Activated T-helper 1 cell treated with anti-CD3 and anti-CD28 coated beads, Interleukin-12 subunit alpha, Interleukin-12 subunit beta, Interleukin-2, Interleukin-4 antibody, amounts not matched to agents 30 ng/mL and 10 ng/mL and 1 ng/mL, durations not matched to agents 14 hours and 24 hours and 36 hours (primary cell): ENCODE results near the gene DGAT2. TPM values are rescaled to one million over a fixed set of nuclear protein-coding genes. Genes with fewer than 3 reads are reported as not detected.
A peak's percentile ranks its signal among the peaks of the same experiment; 100 is the strongest.

Experiments
- DNase-seq: peaks from one replicate; pipeline ENCODE4 v3.0.0; 2021; ENCODE audit warnings: low spot score
- H3K27ac Mint-ChIP-seq: one replicate; pipeline ENCODE4 v1.8.0; 2021; ENCODE audit warnings: mild to moderate bottlenecking, mixed read lengths
- H3K27me3 Mint-ChIP-seq: one replicate; pipeline ENCODE4 v1.8.0; 2022; ENCODE audit warnings: mild to moderate bottlenecking, moderate library complexity, mixed read lengths; ENCODE audit not compliant: insufficient read depth
- H3K36me3 Mint-ChIP-seq: one replicate; pipeline ENCODE4 v1.8.0; 2021; ENCODE audit warnings: low read depth, mixed read lengths
- H3K4me1 Mint-ChIP-seq: one replicate; pipeline ENCODE4 v1.8.0; 2021; ENCODE audit warnings: low read depth, mixed read lengths
- H3K4me3 Mint-ChIP-seq: one replicate; pipeline ENCODE4 v1.8.0; 2021; ENCODE audit warnings: mild to moderate bottlenecking, moderate library complexity, mixed read lengths
- H3K9me3 Mint-ChIP-seq: one replicate; pipeline ENCODE4 v1.8.0; 2021; ENCODE audit warnings: mixed read lengths
- intact Hi-C: fragments of 100-400 bp; cut with micrococcal nuclease; formaldehyde crosslinking; loops from one replicate; pipeline ENCODE4 v1.15.1; 2024
- total RNA-seq: library from RNA; stranded (reverse); gene quantifications from 2 replicates; pipeline ENCODE4 v1.2.3, GENCODE V29; 2022

The DGAT2 gene
- total RNA-seq, 1 donor from 2014 or later, result 9.8 TPM

GRCh38 chr11:75762885-75763284 lies 5.7 kb upstream of the DGAT2 start:
- DNase-seq, result no peak
- Mint-ChIP-seq H3K4me1 (peaks cover 16% of the 10 kb centered on the region), H3K36me3 (peaks cover 2% of the 10 kb centered on the region), H3K9me3 (no peaks in the 10 kb centered on the region), H3K27me3 (no peaks in the 10 kb centered on the region), H3K27ac (no peak overlapping the region), H3K4me3 (no peak overlapping the region)
- intact Hi-C loops, result no loop called here

GRCh38 chr11:75763846-75764245 lies 4.7 kb upstream of the DGAT2 start:
- intact Hi-C loops, result no loop called here
- DNase-seq, result no peak

GRCh38 chr11:75765116-75765515 lies 3.5 kb upstream of the DGAT2 start:
- intact Hi-C loops, result no loop called here
- H3K4me3 Mint-ChIP-seq, result no peak overlapping the region
- peaks cover 30% of the 10 kb centered on the region for H3K4me1 Mint-ChIP-seq
- DNase-seq, result no peak
- H3K27me3 Mint-ChIP-seq, result peaks cover 15% of the 10 kb centered on the region
- H3K27ac Mint-ChIP-seq, result no peak overlapping the region
- peaks cover 2% of the 10 kb centered on the region for H3K36me3 Mint-ChIP-seq
- no peaks in the 10 kb centered on the region for H3K9me3 Mint-ChIP-seq

More at GRCh38 chr11:75763846-75764245, 4.7 kb upstream of the DGAT2 start:
- H3K27ac Mint-ChIP-seq, result no peak overlapping the region
- H3K36me3 Mint-ChIP-seq, result peaks cover 2% of the 10 kb centered on the region
- H3K4me1 Mint-ChIP-seq, result peaks cover 20% of the 10 kb centered on the region
- H3K4me3 Mint-ChIP-seq, result no peak overlapping the region
- no peaks in the 10 kb centered on the region for H3K9me3 Mint-ChIP-seq
- H3K27me3 Mint-ChIP-seq, result peaks cover 4% of the 10 kb centered on the region

- no peaks in the 10 kb centered on the region for H3K9me3 Mint-ChIP-seq
- H3K4me3 Mint-ChIP-seq, result peak overlapping the region; percentile 13
- intact Hi-C loops, result no loop called here
- DNase-seq, result no peak
- peaks cover 18% of the 10 kb centered on the region for H3K27me3 Mint-ChIP-seq
- no peak overlapping the region for H3K27ac Mint-ChIP-seq
- H3K4me1 Mint-ChIP-seq, result peaks cover 41% of the 10 kb centered on the region
- H3K36me3 Mint-ChIP-seq, result peaks cover 2% of the 10 kb centered on the region
These were observed 1.9 kb upstream of the DGAT2 start for GRCh38 chr11:75766443-75767227.

- intact Hi-C loops, result no loop called here
- H3K4me1 Mint-ChIP-seq, result peaks cover 43% of the 10 kb centered on the region
- peaks cover 2% of the 10 kb centered on the region for H3K36me3 Mint-ChIP-seq
- H3K9me3 Mint-ChIP-seq, result no peaks in the 10 kb centered on the region
- DNase-seq, result no peak
- peak overlapping the region; percentile 42 for H3K27ac Mint-ChIP-seq
- H3K4me3 Mint-ChIP-seq, result peak overlapping the region; percentile 13
- H3K27me3 Mint-ChIP-seq, result peaks cover 18% of the 10 kb centered on the region
These were observed 1.4 kb upstream of the DGAT2 start for GRCh38 chr11:75767228-75767572.

- peaks cover 48% of the 10 kb centered on the region for H3K4me1 Mint-ChIP-seq
These were observed 826 bp upstream of the DGAT2 start for GRCh38 chr11:75767793-75768111.

GRCh38 chr11:75768909-75769771 lies 562 bp downstream of the DGAT2 start:
- H3K36me3 Mint-ChIP-seq, result peaks cover 10% of the 10 kb centered on the region
- intact Hi-C loops, result loop anchor here (1.0 to 2.0 kb wide), 2 partner anchors 45 to 46 kb away; no protein-coding TSS in a partner anchor
- DNase-seq, result no peak

More at GRCh38 chr11:75767793-75768111, 826 bp upstream of the DGAT2 start:
- Mint-ChIP-seq H3K36me3 (peaks cover 3% of the 10 kb centered on the region), H3K4me3 (peak overlapping the region; percentile 81), H3K9me3 (no peaks in the 10 kb centered on the region), H3K27ac (peak overlapping the region; percentile 83), H3K27me3 (peaks cover 18% of the 10 kb centered on the region)
- intact Hi-C loops, result loop anchor here (1.0 to 2.0 kb wide), 2 partner anchors 45 to 47 kb away; no protein-coding TSS in a partner anchor
- DNase-seq, result no peak

GRCh38 chr11:75770102-75770501 lies 1.5 kb downstream of the DGAT2 start:
- H3K36me3 Mint-ChIP-seq, result peaks cover 10% of the 10 kb centered on the region
- DNase-seq, result no peak
- H3K27me3 Mint-ChIP-seq, result peaks cover 18% of the 10 kb centered on the region
- intact Hi-C loops, result no loop called here
- peaks cover 66% of the 10 kb centered on the region for H3K4me1 Mint-ChIP-seq
- H3K27ac Mint-ChIP-seq, result no peak overlapping the region
- no peaks in the 10 kb centered on the region for H3K9me3 Mint-ChIP-seq
- peak overlapping the region; percentile 74 for H3K4me3 Mint-ChIP-seq

More at GRCh38 chr11:75768909-75769771, 562 bp downstream of the DGAT2 start:
- Mint-ChIP-seq H3K4me3 (peak overlapping the region; percentile 74), H3K4me1 (peaks cover 57% of the 10 kb centered on the region), H3K27ac (peak overlapping the region; percentile 53), H3K27me3 (peaks cover 18% of the 10 kb centered on the region), H3K9me3 (no peaks in the 10 kb centered on the region)

GRCh38 chr11:75771646-75772410 lies 3.2 kb downstream of the DGAT2 start:
- Mint-ChIP-seq H3K27me3 (peaks cover 18% of the 10 kb centered on the region), H3K4me1 (peaks cover 69% of the 10 kb centered on the region), H3K27ac (no peak overlapping the region), H3K9me3 (no peaks in the 10 kb centered on the region), H3K36me3 (peaks cover 11% of the 10 kb centered on the region), H3K4me3 (no peak overlapping the region)
- DNase-seq, result no peak
- intact Hi-C loops, result no loop called here

GRCh38 chr11:75773595-75774353 lies 5.2 kb downstream of the DGAT2 start:
- peak; percentile 35 for DNase-seq
- peaks cover 71% of the 10 kb centered on the region for H3K4me1 Mint-ChIP-seq
- intact Hi-C loops, result no loop called here
- H3K4me3 Mint-ChIP-seq, result peak overlapping the region; percentile 40
- H3K27ac Mint-ChIP-seq, result peak overlapping the region; percentile 72
- peaks cover 14% of the 10 kb centered on the region for H3K27me3 Mint-ChIP-seq
- peaks cover 10% of the 10 kb centered on the region for H3K36me3 Mint-ChIP-seq
- H3K9me3 Mint-ChIP-seq, result no peaks in the 10 kb centered on the region

GRCh38 chr11:75775056-75775455 lies 6.5 kb downstream of the DGAT2 start:
- intact Hi-C loops, result no loop called here
- no peak for DNase-seq
- H3K4me1 Mint-ChIP-seq, result peaks cover 62% of the 10 kb centered on the region

GRCh38 chr11:75776546-75776945 lies 8.0 kb downstream of the DGAT2 start:
- Mint-ChIP-seq H3K36me3 (peaks cover 10% of the 10 kb centered on the region), H3K27ac (no peak overlapping the region), H3K27me3 (no peaks in the 10 kb centered on the region), H3K9me3 (no peaks in the 10 kb centered on the region), H3K4me3 (no peak overlapping the region), H3K4me1 (peaks cover 50% of the 10 kb centered on the region)
- DNase-seq, result no peak
- intact Hi-C loops, result no loop called here

More at GRCh38 chr11:75775056-75775455, 6.5 kb downstream of the DGAT2 start:
- H3K27me3 Mint-ChIP-seq, result peaks cover 4% of the 10 kb centered on the region
- H3K36me3 Mint-ChIP-seq, result peaks cover 10% of the 10 kb centered on the region
- no peak overlapping the region for H3K27ac Mint-ChIP-seq
- H3K4me3 Mint-ChIP-seq, result no peak overlapping the region
- no peaks in the 10 kb centered on the region for H3K9me3 Mint-ChIP-seq
